ENCODE measurements around the gene IFI6. TPM values are rescaled to one million over a fixed set of nuclear protein-coding genes. Genes with fewer than 3 reads are reported as not detected.

Gene IFI6
- total and polyA plus RNA-seq, 4 donors, result 5.9 to 339 (median 169) TPM

DNA sequence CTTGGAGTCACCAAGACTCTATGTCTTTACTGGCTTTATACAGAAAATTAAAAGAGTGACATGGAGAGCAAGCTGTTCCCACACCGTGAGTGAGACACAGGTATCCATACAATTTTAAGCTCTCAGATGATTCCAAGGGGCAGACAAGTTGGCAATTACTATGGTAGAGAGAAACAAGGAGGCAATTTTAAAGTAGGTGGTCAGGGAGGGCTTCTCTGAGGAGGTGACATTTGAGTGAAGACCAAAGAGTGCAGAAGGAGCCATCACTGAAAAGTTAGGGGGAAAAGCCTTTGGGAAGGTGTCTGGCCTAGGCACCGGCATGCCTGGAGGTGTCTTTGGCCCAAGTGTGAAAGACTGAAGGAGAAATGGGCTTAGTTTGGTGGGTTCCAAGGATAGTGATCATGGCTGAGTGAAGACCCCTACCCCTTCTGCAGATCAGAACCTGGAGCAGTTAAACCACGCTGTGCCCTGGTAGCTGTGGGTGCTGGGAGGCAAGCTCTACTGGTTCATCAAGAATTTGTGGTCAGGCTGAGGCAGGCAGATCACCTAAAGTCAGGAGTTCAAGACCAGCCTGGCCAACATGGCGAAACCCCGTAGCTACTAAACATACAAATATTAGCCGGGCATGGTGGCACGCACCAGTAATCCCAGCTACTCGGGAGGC is 10.4 kb downstream of the IFI6 start:
- no peaks in the 10 kb centered on the region for H3K27me3 ChIP-seq (ENCODE audit: control insufficient read depth in 4 of 4, insufficient read depth in 4 of 4, low read length in 3 of 4)
- H3K9me3 ChIP-seq (ENCODE audit: control insufficient read depth in 4 of 4, low read length in 3 of 4), result no peaks in the 10 kb centered on the region
- 96% methylated on average over 8 of the region's 8 CpGs for WGBS
- no peak overlapping the region for H3K9ac ChIP-seq (ENCODE audit: low read depth in 1 of 2, low read length in 2 of 2)
- no peak overlapping the region for H3K27ac ChIP-seq (ENCODE audit: low read depth in 1 of 2, low read length in 2 of 2)
- TF ChIP-seq, protein P1, sequence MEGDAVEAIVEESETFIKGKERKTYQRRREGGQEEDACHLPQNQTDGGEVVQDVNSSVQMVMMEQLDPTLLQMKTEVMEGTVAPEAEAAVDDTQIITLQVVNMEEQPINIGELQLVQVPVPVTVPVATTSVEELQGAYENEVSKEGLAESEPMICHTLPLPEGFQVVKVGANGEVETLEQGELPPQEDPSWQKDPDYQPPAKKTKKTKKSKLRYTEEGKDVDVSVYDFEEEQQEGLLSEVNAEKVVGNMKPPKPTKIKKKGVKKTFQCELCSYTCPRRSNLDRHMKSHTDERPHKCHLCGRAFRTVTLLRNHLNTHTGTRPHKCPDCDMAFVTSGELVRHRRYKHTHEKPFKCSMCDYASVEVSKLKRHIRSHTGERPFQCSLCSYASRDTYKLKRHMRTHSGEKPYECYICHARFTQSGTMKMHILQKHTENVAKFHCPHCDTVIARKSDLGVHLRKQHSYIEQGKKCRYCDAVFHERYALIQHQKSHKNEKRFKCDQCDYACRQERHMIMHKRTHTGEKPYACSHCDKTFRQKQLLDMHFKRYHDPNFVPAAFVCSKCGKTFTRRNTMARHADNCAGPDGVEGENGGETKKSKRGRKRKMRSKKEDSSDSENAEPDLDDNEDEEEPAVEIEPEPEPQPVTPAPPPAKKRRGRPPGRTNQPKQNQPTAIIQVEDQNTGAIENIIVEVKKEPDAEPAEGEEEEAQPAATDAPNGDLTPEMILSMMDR (IDR thresholded peaks at IDR 0.05; ENCODE audit: low read depth, low read length, missing input control), result no peak
- TF ChIP-seq NR2F2 (IDR thresholded peaks at IDR 0.05) (no peak), EGR1 (IDR thresholded peaks at IDR 0.05; ENCODE audit: low read depth in 2 of 2) (no peak)
- TF ChIP-seq, protein P2, sequence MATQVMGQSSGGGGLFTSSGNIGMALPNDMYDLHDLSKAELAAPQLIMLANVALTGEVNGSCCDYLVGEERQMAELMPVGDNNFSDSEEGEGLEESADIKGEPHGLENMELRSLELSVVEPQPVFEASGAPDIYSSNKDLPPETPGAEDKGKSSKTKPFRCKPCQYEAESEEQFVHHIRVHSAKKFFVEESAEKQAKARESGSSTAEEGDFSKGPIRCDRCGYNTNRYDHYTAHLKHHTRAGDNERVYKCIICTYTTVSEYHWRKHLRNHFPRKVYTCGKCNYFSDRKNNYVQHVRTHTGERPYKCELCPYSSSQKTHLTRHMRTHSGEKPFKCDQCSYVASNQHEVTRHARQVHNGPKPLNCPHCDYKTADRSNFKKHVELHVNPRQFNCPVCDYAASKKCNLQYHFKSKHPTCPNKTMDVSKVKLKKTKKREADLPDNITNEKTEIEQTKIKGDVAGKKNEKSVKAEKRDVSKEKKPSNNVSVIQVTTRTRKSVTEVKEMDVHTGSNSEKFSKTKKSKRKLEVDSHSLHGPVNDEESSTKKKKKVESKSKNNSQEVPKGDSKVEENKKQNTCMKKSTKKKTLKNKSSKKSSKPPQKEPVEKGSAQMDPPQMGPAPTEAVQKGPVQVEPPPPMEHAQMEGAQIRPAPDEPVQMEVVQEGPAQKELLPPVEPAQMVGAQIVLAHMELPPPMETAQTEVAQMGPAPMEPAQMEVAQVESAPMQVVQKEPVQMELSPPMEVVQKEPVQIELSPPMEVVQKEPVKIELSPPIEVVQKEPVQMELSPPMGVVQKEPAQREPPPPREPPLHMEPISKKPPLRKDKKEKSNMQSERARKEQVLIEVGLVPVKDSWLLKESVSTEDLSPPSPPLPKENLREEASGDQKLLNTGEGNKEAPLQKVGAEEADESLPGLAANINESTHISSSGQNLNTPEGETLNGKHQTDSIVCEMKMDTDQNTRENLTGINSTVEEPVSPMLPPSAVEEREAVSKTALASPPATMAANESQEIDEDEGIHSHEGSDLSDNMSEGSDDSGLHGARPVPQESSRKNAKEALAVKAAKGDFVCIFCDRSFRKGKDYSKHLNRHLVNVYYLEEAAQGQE (IDR thresholded peaks at IDR 0.05), result no peak
- DNase-seq (ENCODE audit: low spot score), result no peak
- H3K4me1 ChIP-seq (ENCODE audit: control insufficient read depth in 4 of 4, insufficient read depth in 4 of 4, low read length in 3 of 4), result peaks cover 0 to 10% (median 1%) of the 10 kb centered on the region in 4 donors
- H3K36me3 ChIP-seq (ENCODE audit: control insufficient read depth in 4 of 4, insufficient read depth in 3 of 4, low read depth in 1 of 4, low read length in 3 of 4), result peaks cover 0 to 6% (median 1%) of the 10 kb centered on the region in 4 donors
- H3K4me3 ChIP-seq (ENCODE audit: low read depth in 1 of 3, low read length in 3 of 3), result no peak overlapping the region

DNA sequence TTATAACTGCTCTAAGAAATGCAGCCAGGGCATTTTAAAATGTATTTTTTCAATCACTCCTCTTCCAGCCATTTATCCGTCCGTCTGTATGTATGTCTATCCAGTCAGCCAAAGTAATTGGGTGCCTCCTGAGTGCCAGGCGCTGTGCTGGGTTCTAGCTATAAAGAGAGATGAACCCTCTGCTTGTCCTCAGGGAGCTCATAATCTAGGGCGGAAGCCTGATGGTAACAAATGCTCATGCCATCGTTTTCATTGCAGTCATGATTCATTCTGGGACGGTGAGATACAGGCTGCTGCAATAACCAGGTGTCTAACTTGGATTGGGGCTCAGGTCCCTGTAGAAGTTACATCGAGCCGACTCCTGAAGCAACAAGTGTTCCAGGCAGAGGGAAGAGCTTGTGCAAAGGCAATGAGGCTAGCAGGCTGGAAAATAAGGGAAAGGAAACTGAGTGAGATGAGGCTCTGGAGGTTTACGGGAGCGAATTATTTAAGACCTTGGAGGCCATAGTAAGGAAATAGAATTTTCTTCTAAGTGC is 11.6 kb downstream of the IFI6 start:
- peak overlapping the region in 1 of 2 donors; percentile 38 for H3K9ac ChIP-seq (ENCODE audit: low read depth in 1 of 2, low read length in 2 of 2)
- H3K27me3 ChIP-seq (ENCODE audit: control insufficient read depth in 4 of 4, insufficient read depth in 4 of 4, low read length in 3 of 4), result no peaks in the 10 kb centered on the region
- no peaks in the 10 kb centered on the region for H3K36me3 ChIP-seq (ENCODE audit: control insufficient read depth in 4 of 4, insufficient read depth in 3 of 4, low read depth in 1 of 4, low read length in 3 of 4)
- peak overlapping the region in 1 of 3 donors; percentile 65 for H3K4me3 ChIP-seq (ENCODE audit: low read depth in 1 of 3, low read length in 3 of 3)
- peak overlapping the region; percentile 14 to 40 for H3K27ac ChIP-seq (ENCODE audit: low read depth in 1 of 2, low read length in 2 of 2)
- no peak for DNase-seq (ENCODE audit: low spot score)
- TF ChIP-seq RAD21 (IDR thresholded peaks at IDR 0.05) (peak in 1 of 2 donors; percentile 4), FOXA2 (IDR thresholded peaks at IDR 0.05) (no peak)
- H3K4me1 ChIP-seq (ENCODE audit: control insufficient read depth in 4 of 4, insufficient read depth in 4 of 4, low read length in 3 of 4), result peaks cover 0 to 12% (median 2%) of the 10 kb centered on the region in 4 donors
- WGBS, result 76% methylated on average over 10 of the region's 10 CpGs
- no peaks in the 10 kb centered on the region for H3K9me3 ChIP-seq (ENCODE audit: control insufficient read depth in 4 of 4, low read length in 3 of 4)

DNA sequence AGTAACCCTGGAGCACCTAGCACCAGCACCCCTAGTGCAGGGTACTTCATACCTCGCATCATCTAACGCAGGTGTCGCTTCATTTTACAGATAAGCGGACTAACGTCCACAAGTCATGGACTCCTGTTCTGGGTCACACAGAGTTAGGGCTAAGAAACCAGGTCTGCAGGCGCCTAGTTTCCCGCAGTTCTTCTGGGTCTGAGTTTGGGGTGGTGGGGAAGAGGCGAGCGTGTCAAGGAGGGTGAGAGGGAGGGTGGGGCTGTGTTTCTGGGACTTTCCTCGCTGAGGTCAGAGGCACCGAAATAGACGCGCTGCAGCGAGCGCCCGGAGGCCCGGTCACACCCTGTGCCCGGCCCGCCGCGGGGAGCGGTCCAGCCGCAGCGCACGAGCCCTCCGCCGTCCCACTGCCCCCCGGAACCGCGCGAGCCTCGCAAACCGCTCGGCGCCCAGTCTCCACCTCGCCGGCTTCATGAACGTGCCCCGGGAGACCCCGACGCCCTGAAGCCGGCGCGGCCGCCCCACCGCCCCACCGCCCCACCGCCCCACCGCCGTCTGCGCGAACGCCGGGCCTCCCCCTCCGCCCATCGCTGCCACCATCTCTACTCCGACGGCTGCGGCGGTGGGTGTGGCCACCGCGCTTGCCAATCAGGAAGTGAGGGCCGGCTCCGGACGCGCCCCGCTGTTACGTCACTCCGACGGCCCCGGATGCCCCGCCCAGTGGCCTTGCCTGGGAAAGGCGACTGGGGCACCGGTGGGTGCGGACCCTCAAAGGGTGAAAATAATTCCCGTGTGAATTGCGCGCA is 12.3 kb downstream of the IFI6 start:
- Histone ChIP-seq H3K36me3 (ENCODE audit: control insufficient read depth in 4 of 4, insufficient read depth in 3 of 4, low read depth in 1 of 4, low read length in 3 of 4) (no peaks in the 10 kb centered on the region), H3K9ac (ENCODE audit: low read depth in 1 of 2, low read length in 2 of 2) (peak overlapping the region; percentile 38 to 52), H3K9me3 (ENCODE audit: control insufficient read depth in 4 of 4, low read length in 3 of 4) (no peaks in the 10 kb centered on the region), H3K4me1 (ENCODE audit: control insufficient read depth in 4 of 4, insufficient read depth in 4 of 4, low read length in 3 of 4) (peaks cover 0 to 16% (median 5%) of the 10 kb centered on the region in 4 donors), H3K4me3 (ENCODE audit: low read depth in 1 of 3, low read length in 3 of 3) (peak overlapping the region in 2 of 3 donors; percentile 15 to 65), H3K27ac (ENCODE audit: low read depth in 1 of 2, low read length in 2 of 2) (peak overlapping the region; percentile 17 to 54), H3K27me3 (ENCODE audit: control insufficient read depth in 4 of 4, insufficient read depth in 4 of 4, low read length in 3 of 4) (no peaks in the 10 kb centered on the region)
- WGBS, result 11% methylated on average over 78 of the region's 78 CpGs
- peak; percentile 90 for DNase-seq (ENCODE audit: low spot score)
- TF ChIP-seq EGR1 (IDR thresholded peaks at IDR 0.05; ENCODE audit: low read depth in 2 of 2) (no peak), JUND (IDR thresholded peaks at IDR 0.05) (no peak), NR2F2 (IDR thresholded peaks at IDR 0.05) (no peak), FOXA1 (IDR thresholded peaks at IDR 0.05) (no peak), YY1 (IDR thresholded peaks at IDR 0.05) (peak; percentile 17), HNF4G (IDR thresholded peaks at IDR 0.05) (no peak), GABPA (IDR thresholded peaks at IDR 0.05 in 1 of 2, conservative IDR thresholded peaks at IDR 0.05 in 1 of 2) (no peak)
- TF ChIP-seq, protein P3, sequence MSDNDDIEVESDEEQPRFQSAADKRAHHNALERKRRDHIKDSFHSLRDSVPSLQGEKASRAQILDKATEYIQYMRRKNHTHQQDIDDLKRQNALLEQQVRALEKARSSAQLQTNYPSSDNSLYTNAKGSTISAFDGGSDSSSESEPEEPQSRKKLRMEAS (IDR thresholded peaks at IDR 0.05), result no peak
- TF ChIP-seq, protein P1 (IDR thresholded peaks at IDR 0.05; ENCODE audit: low read depth, low read length, missing input control), result peak; percentile 5
